Mucosa of gallbladder (tissue), 1 donor: Measurements from ENCODE around the gene BRCA1. TPM values are rescaled to one million over a fixed set of nuclear protein-coding genes. Genes with fewer than 3 reads are reported as not detected.
"Not testable (repeated sequence)": the region's sequence is repeated elsewhere in the genome, so short reads cannot be mapped to it uniquely, and the experiment has no call there.

ENCODE experiments used
- DNase-seq: peaks from one replicate; pipeline ENCODE4 v3.0.0-alpha.2; 2020; ENCODE audit warnings: low spot score
- total RNA-seq: library from RNA; stranded (reverse); gene quantifications from one replicate; pipeline ENCODE4 v1.2.1, GENCODE V29; 2021
- donor health status: DM: no; HTN: no; CAD: no.

Gene BRCA1
- total RNA-seq, 1 donor from 2014 or later = 5.8 TPM

DNA sequence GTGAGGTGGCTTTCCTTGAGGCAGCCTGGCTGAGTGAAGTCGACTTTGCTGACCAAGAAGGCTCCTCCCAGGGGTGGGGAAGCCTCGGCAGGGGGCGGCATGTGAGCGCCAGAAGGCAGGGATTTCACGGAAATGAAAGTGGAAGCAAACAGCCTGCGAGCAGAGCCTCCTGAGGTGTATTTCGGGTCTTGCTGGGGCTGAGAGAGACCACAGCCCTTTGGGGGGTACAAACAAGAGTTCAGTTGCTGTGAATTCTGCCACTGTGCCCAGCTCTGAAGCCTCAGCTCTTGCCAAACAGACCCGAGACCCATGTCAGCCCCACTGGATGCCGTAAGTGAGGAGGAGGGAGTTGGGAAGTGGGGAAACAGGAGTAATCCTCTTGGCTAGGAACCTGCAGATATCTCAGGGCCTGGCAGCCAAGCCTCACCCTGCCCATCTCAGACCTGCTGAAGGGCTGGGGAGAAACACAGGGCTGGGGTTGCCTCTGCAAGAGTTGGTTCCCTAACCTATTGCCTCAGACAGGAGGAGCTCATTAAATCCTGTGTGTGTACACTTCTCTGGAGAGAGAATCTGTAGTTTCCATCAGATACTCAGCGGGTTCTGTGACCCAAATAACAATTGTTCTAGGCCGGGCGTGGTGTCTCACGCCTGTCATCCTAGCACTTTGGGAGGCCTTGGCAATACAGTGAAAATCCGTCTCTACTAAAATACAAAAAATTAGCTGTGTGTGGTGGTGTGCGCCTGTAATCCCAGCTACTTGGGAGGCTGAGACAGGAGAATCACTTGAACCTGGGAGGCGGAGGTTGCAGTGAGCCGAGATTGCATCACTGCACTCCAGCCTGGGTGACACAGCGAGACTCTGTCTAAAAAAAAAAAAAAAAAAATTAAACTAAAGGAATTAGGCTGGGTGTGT, 118.3 kb downstream of the BRCA1 start, which contains the start of gene IFI35:
TSS of gene IFI35 (plus strand) at position 146 of the 913 bp plus-strand sequence. CDS start at position 310, 164 bp downstream.
- DNase-seq = peak; percentile 88

DNA sequence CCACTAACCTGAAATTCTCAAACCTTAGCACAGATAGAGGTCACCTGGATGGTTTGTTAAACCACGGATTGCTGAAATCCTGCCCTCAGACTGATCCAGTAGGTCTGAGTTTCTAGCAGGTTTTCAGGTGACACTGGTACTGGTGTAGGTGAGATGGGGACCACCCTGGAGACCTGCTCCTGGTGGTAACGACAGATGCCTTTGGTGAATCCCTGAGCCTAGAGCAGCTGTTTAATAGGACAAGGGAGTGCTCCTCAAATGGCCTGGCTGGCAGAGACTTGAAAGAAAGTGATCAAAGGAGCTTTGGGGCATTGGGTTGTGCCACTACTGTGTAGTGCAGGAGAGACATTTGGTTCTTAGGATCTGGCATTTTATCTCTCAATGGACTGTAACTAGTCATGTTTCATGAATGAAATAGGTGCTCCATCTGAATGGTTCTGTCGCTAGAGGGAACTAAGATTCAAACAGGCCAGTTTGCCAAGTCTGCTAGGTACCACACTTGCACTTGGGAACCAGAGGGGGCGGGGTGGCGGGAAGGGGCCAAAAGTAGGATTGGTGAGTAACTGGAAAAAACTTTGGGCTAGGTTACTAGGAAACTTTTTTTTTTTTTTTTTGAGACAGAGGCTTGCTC, 121.5 kb downstream of the BRCA1 start:
- no peak for DNase-seq

DNA sequence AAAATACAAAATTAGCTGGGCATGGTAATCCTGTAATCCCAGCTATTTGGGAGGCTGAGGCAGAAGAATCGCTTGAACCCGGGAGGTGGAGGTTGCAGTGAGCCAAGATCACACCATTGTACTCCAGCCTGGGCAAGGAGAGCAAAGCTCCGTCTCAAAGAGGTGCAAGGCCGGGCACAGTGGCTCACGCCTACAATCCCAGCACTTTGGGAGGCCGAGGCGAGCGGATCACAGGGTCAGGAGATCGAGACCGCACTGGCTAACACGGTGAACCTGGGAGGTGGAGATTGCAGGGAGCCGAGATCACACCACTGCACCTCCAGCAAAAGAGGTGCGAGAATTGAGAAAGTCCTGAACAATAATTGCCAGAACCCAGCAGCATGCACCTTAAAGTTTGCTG, 124.3 kb downstream of the BRCA1 start:
- DNase-seq = not testable (repeated sequence)

DNA sequence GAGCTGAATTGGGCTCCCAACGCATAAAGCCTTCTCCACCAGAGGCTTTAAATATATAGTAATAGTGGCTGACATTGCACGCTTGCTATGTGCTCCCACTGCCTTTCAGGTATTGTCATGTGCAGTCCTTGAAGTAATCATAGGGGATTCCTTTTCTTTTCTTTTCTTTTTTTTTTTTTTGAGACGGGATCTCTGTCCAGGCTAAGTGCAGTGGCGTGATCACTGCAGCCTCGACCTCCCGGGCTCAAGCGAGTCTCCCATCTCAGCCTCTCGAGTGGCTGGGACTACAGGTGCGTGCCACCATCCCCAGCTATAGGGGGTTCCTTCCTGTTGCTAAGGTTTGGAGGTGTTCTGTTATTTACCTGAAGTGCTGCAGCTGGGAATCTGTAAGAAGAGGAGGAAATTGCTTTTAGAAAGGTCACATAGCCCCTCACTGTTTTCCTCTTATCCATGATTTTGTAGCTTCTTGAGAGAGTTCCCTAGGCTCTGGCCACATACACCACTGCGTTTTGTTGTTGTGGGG, 126.1 kb downstream of the BRCA1 start:
- DNase-seq = no peak

DNA sequence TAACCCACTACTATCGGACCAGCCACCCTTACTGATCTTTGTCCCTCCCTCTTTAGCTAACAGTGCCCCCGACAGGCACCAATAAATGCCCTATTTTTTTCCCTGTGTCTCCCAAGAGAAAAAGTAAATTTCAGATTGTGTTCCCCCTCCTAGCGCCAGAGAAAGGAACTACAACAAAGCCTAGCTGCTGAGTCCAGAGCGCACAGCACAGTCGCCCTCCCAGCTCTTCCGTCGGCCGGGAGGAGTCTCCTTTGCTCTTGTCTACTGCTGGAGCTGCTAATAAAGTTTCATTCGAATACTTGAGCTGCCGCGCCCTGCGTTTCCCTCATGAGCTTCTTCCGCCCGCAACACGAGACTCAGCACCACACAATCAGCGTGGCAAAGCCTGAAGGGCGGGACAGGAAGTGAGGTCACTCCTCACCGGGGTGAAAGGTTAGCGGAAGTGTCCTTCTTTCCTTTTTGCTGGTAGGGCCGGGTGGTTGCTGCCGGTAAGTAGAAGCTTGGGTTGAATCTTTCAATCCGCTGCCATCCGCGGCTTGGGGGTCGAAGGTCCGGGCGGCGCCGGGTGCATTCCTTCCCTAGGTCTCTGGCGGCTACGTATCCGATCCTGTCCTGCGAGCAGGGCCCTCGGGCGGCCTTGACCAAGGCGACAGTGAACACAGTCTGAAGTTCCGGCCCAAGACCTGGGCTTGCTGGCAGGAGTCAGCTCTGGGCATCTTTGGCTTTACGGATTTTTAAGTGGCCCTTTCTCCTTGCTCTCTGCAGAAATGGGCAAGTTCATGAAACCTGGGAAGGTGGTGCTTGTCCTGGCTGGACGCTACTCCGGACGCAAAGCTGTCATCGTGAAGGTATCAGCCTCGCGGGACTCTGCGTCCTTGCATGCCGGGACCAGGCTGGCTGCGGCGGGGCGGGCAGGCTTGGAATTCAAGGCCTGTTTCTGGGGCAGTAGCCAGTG, 126.9 kb downstream of the BRCA1 start, which contains the start of gene RPL27:
TSS of gene RPL27 (plus strand) at position 436 of the 955 bp plus-strand sequence. CDS start at position 768, 332 bp downstream.
- peak; percentile 99 for DNase-seq

DNA sequence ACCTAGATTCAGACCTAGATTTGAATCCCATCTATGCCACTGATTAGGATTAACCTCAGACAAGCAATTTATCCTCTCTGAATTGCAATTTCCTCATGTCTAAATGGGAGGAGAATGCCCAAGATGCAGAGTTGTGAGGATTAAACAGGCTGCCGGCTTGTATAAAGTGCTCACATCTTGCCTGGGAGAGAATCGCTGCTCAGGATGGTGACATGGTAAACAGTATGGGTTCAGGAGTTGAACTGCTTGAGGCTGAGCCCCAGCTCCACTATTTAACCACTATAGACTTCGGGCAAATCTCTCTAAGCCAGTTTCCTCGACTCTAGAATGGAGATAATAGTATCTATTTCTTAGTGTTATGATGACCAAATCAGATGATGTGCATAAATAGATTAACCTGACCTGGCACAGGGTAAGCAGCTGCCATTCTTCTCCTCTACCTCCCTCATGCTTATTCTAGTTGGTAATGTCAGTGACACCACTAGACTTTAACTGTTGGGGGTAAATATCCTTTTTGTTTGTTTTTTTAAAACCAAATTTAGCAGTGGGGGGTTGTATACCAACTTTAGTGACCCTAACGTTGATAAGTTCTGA, 127.7 kb downstream of the BRCA1 start:
- no peak for DNase-seq

Other genes with a start within 250 kb of the BRCA1 start
- gene G6PC1, start 224.6 kb downstream of the BRCA1 start, total RNA-seq = 17.3 TPM
- gene AARSD1, start 160.9 kb downstream of the BRCA1 start, total RNA-seq = 28.2 TPM
- 4.7 TPM for gene PTGES3L, start 145.3 kb downstream of the BRCA1 start, total RNA-seq
- gene RUNDC1, start 144.8 kb downstream of the BRCA1 start, total RNA-seq = 26.0 TPM
- 611 TPM for gene RPL27, start 126.9 kb downstream of the BRCA1 start, total RNA-seq
- 27.0 TPM for gene IFI35, start 118.6 kb downstream of the BRCA1 start, total RNA-seq
- gene VAT1, start 103.0 kb downstream of the BRCA1 start, total RNA-seq = 122 TPM
- 2.8 TPM for gene RND2, start 100.1 kb downstream of the BRCA1 start, total RNA-seq
- gene NBR1, start 45.9 kb upstream of the BRCA1 start, total RNA-seq = 119 TPM
- 10.8 TPM for gene TMEM106A, start 86.5 kb upstream of the BRCA1 start, total RNA-seq
- not detected for gene CCDC200, start 103.3 kb upstream of the BRCA1 start, total RNA-seq
- gene RNU2-1, start 108.6 kb upstream of the BRCA1 start, total RNA-seq = 2,768 TPM